ENCODE data around the gene RAB5B.
A peak's percentile ranks its signal among the peaks of the same experiment; 100 is the strongest.
"Not testable (repeated sequence)": the region's sequence is repeated elsewhere in the genome, so short reads cannot be mapped to it uniquely, and the experiment has no call there.

The RAB5B gene

GRCh38 chr12:56013482-56013881 is 39.6 kb downstream of the RAB5B start:
- DNase-seq (ENCODE audit: low read depth in 1 of 2, low spot score in 1 of 2), result no peak

- DNase-seq (ENCODE audit: low read depth in 1 of 2, low spot score in 1 of 2), result no peak
These were observed 40.3 kb downstream of the RAB5B start for GRCh38 chr12:56014205-56014604.

GRCh38 chr12:56017181-56017580 is 43.3 kb downstream of the RAB5B start:
- no peak for DNase-seq (ENCODE audit: low read depth in 1 of 2, low spot score in 1 of 2)

GRCh38 chr12:56018356-56018755 is 44.5 kb downstream of the RAB5B start:
- DNase-seq (ENCODE audit: low read depth in 1 of 2, low spot score in 1 of 2), result no peak

GRCh38 chr12:56020423-56021184 is 46.7 kb downstream of the RAB5B start, which contains the start of gene IKZF4:
IKZF4 (plus strand) TSS chr12:56021043; CDS start chr12:56021494, 451 bp downstream.
- DNase-seq (ENCODE audit: low read depth in 1 of 2, low spot score in 1 of 2), result no peak

- no peak for DNase-seq (ENCODE audit: low read depth in 1 of 2, low spot score in 1 of 2)
These were observed 48.1 kb downstream of the RAB5B start for GRCh38 chr12:56021889-56022497.

- DNase-seq (ENCODE audit: low read depth in 1 of 2, low spot score in 1 of 2), result no peak
These were observed 54.8 kb downstream of the RAB5B start for GRCh38 chr12:56028511-56029165.

GRCh38 chr12:56029166-56029519 is 55.3 kb downstream of the RAB5B start:
- DNase-seq (ENCODE audit: low read depth in 1 of 2, low spot score in 1 of 2), result no peak

- no peak for DNase-seq (ENCODE audit: low read depth in 1 of 2, low spot score in 1 of 2)
These were observed 55.9 kb downstream of the RAB5B start for GRCh38 chr12:56029666-56030293.

- DNase-seq (ENCODE audit: low read depth in 1 of 2, low spot score in 1 of 2), result no peak
These were observed 58.1 kb downstream of the RAB5B start for GRCh38 chr12:56031987-56032386.

GRCh38 chr12:56034586-56035332 is 60.9 kb downstream of the RAB5B start:
- DNase-seq (ENCODE audit: low read depth in 1 of 2, low spot score in 1 of 2), result no peak

GRCh38 chr12:56037161-56037560 is 63.3 kb downstream of the RAB5B start:
- no peak for DNase-seq (ENCODE audit: low read depth in 1 of 2, low spot score in 1 of 2)

GRCh38 chr12:56038022-56038655 is 64.3 kb downstream of the RAB5B start:
- DNase-seq (ENCODE audit: low read depth in 1 of 2, low spot score in 1 of 2), result no peak

- DNase-seq (ENCODE audit: low read depth in 1 of 2, low spot score in 1 of 2), result no peak
These were observed 66.3 kb downstream of the RAB5B start for GRCh38 chr12:56040151-56040550.

- DNase-seq (ENCODE audit: low read depth in 1 of 2, low spot score in 1 of 2), result no peak
These were observed 67.2 kb downstream of the RAB5B start for GRCh38 chr12:56040963-56041551.

GRCh38 chr12:56041552-56042429 is 67.9 kb downstream of the RAB5B start, which contains the start of gene RPS26:
RPS26 (plus strand) TSS chr12:56041918; CDS start chr12:56042167, 249 bp downstream.
- peak; percentile 74 to 85 for DNase-seq (ENCODE audit: low read depth in 1 of 2, low spot score in 1 of 2)

- DNase-seq (ENCODE audit: low read depth in 1 of 2, low spot score in 1 of 2), result not testable (repeated sequence)
These were observed 68.5 kb downstream of the RAB5B start for GRCh38 chr12:56042430-56042813.

- no peak for DNase-seq (ENCODE audit: low read depth in 1 of 2, low spot score in 1 of 2)
These were observed 69.0 kb downstream of the RAB5B start for GRCh38 chr12:56042843-56043242.
